H1 (cell line): Measurements from ENCODE around the gene C1RL. TPM values are rescaled to one million over a fixed set of nuclear protein-coding genes. Genes with fewer than 3 reads are reported as not detected.

Experiments used
- CTCF ChIA-PET: fragments of 300-600 bp; sonication (Branson Sonifier 250); formaldehyde crosslinking; loops from one replicate; lab custom pipeline; 2021; ENCODE audit not compliant: partially characterized antibody; lab: Charles Lee
- POLR2A ChIA-PET: fragments of 300-600 bp; sonication (Branson Sonifier 250); formaldehyde crosslinking; loops from one replicate; lab custom pipeline; 2021; ENCODE audit warnings: inconsistent platforms; ENCODE audit not compliant: partially characterized antibody; lab: Charles Lee
- DNase-seq, 2 experiments: peaks; one replicate each; pipeline versions ENCODE4 v3.0.0 to v3.0.0-alpha.2; 2010 to 2022; ENCODE audit warnings: low spot score in 2 of 2, low read depth in 1 of 2, mixed read lengths in 1 of 2
- FAIRE-seq: peaks from 2 replicates; lab custom pipeline; 2011; peaks lifted over from hg19 to GRCh38; lab: Jason Lieb, UNC
- H2AFZ ChIP-seq: 2 replicates; pipeline ENCODE4 v1.8.1; 2012; ENCODE audit warnings: low read length, inconsistent platforms
- H2AK5ac ChIP-seq: 2 replicates; pipeline ENCODE4 v1.6.1; 2013; ENCODE audit warnings: low read depth, low read length
- H2BK120ac ChIP-seq: replicated peaks from 2 replicates; pipeline ENCODE3; 2013; ENCODE audit warnings: low read depth, low read length, inconsistent platforms
- H2BK12ac ChIP-seq: 2 replicates; pipeline ENCODE4 v1.6.1; 2013; ENCODE audit warnings: low read depth, low read length
- H2BK15ac ChIP-seq: 2 replicates; pipeline ENCODE4 v1.6.1; 2013; ENCODE audit warnings: low read length
- H2BK20ac ChIP-seq: 2 replicates; pipeline ENCODE4 v1.6.1; 2013; ENCODE audit warnings: low read length
- H2BK5ac ChIP-seq: 2 replicates; pipeline ENCODE4 v1.6.1; 2013; ENCODE audit warnings: low read depth, low read length
- H3K14ac ChIP-seq: 2 replicates; pipeline ENCODE4 v1.6.1; 2013; ENCODE audit warnings: inconsistent platforms; ENCODE audit not compliant: insufficient read length
- H3K18ac ChIP-seq: 2 replicates; pipeline ENCODE4 v1.6.1; 2013; ENCODE audit warnings: low read length; ENCODE audit errors: extremely low read depth
- H3K23ac ChIP-seq: 2 replicates; pipeline ENCODE4 v1.6.1; 2013; ENCODE audit warnings: inconsistent platforms; ENCODE audit not compliant: insufficient read length
- H3K23me2 ChIP-seq: 2 replicates; pipeline ENCODE4 v1.6.1; 2013; ENCODE audit warnings: low read depth, low read length
- H3K27ac ChIP-seq: 2 replicates; pipeline ENCODE4 v1.6.1; 2011; ENCODE audit warnings: low read depth, low read length, inconsistent platforms
- H3K27me3 ChIP-seq, 4 experiments: replicated peaks in 1 of 4; 1 replicate in 1 of 4; 2 replicates in 3 of 4; pipeline versions ENCODE4 v1.6.1 to v1.8.1; 2011 to 2013; ENCODE audit warnings: low read length in 3 of 4, mild to moderate bottlenecking in 3 of 4, inconsistent platforms in 2 of 4, mixed read lengths in 2 of 4, moderate library complexity in 1 of 4; ENCODE audit not compliant: control insufficient read depth in 3 of 4, insufficient read depth in 3 of 4; ENCODE audit errors: extremely low read depth in 1 of 4
- H3K36me3 ChIP-seq, 4 experiments: 2 replicates each; pipeline versions ENCODE4 v1.6.1 to v1.8.1; 2011 to 2013; ENCODE audit warnings: mild to moderate bottlenecking in 4 of 4, low read length in 3 of 4, moderate library complexity in 2 of 4, control low read depth in 1 of 4, inconsistent platforms in 1 of 4; ENCODE audit not compliant: insufficient read depth in 4 of 4, control insufficient read depth in 2 of 4
- H3K4ac ChIP-seq: replicated peaks from 2 replicates; pipeline ENCODE3; 2013; ENCODE audit warnings: low read length, low read depth, mixed read lengths, inconsistent platforms; ENCODE audit not compliant: insufficient read length
- H3K4me1 ChIP-seq, 4 experiments: replicated peaks in 1 of 4; 1 replicate in 1 of 4; 2 replicates in 3 of 4; pipeline versions ENCODE4 v1.6.1 to v1.8.1; 2011 to 2013; ENCODE audit warnings: low read length in 3 of 4, inconsistent platforms in 2 of 4, mixed read lengths in 1 of 4; ENCODE audit not compliant: insufficient read depth in 4 of 4, control insufficient read depth in 3 of 4
- H3K4me2 ChIP-seq, 2 experiments: 2 replicates each; pipeline versions ENCODE4 v1.6.1 to v1.8.1; 2011 to 2013; ENCODE audit warnings: low read depth in 2 of 2, low read length in 2 of 2, control low read depth in 1 of 2, inconsistent platforms in 1 of 2, mild to moderate bottlenecking in 1 of 2; ENCODE audit not compliant: insufficient read depth in 1 of 2
- H3K4me3 ChIP-seq, 4 experiments: fragments of 200-600, 300-600 bp in 1 of 4; sonication (generic), shearing (Covaris generic), sonication (Bioruptor Twin) in 1 of 4; 2 replicates each; pipeline versions ENCODE4 v1.5.1 to v1.8.1; 2011 to 2016; ENCODE audit warnings: low read length in 4 of 4, low read depth in 3 of 4, control low read depth in 2 of 4, inconsistent platforms in 2 of 4, mild to moderate bottlenecking in 2 of 4, mixed read lengths in 1 of 4, moderate library complexity in 1 of 4; ENCODE audit not compliant: insufficient read depth in 2 of 4; ENCODE audit errors: extremely low read depth in 1 of 4
- H3K56ac ChIP-seq: replicated peaks from 2 replicates; pipeline ENCODE3; 2013; ENCODE audit warnings: low read depth, mild to moderate bottlenecking, mixed read lengths, low read length, inconsistent platforms; ENCODE audit not compliant: insufficient read length
- H3K79me1 ChIP-seq: 2 replicates; pipeline ENCODE4 v1.6.1; 2013; ENCODE audit warnings: low read depth, low read length, control low read depth
- H3K79me2 ChIP-seq, 2 experiments: 2 replicates each; pipeline versions ENCODE4 v1.6.1 to v1.8.1; 2012 to 2013; ENCODE audit warnings: low read length in 2 of 2, mild to moderate bottlenecking in 2 of 2, inconsistent platforms in 1 of 2; ENCODE audit not compliant: insufficient read depth in 2 of 2, control insufficient read depth in 1 of 2
- H3K9ac ChIP-seq, 4 experiments: replicated peaks in 1 of 4; 1 replicate in 1 of 4; 2 replicates in 3 of 4; pipeline versions ENCODE4 v1.6.1 to v1.8.1; 2011 to 2013; ENCODE audit warnings: low read depth in 3 of 4, low read length in 3 of 4, control low read depth in 2 of 4, mild to moderate bottlenecking in 2 of 4, moderate library complexity in 2 of 4, inconsistent platforms in 1 of 4; ENCODE audit errors: extremely low read depth in 1 of 4
- H3K9me3 ChIP-seq, 2 experiments: 2 replicates each; pipeline versions ENCODE4 v1.6.1 to v1.8.1; 2012 to 2013; ENCODE audit warnings: mild to moderate bottlenecking in 2 of 2, moderate library complexity in 2 of 2, control low read depth in 1 of 2, inconsistent platforms in 1 of 2, low read depth in 1 of 2, low read length in 1 of 2, mixed read lengths in 1 of 2; ENCODE audit not compliant: insufficient read depth in 2 of 2
- H4K20me1 ChIP-seq, 2 experiments: replicated peaks in 1 of 2; 2 replicates each; pipeline versions ENCODE3 to v1.8.1; 2011 to 2013; ENCODE audit warnings: inconsistent platforms in 2 of 2, low read length in 2 of 2, mild to moderate bottlenecking in 1 of 2; ENCODE audit not compliant: insufficient read depth in 2 of 2, control insufficient read depth in 1 of 2
- H4K5ac ChIP-seq: 2 replicates; pipeline ENCODE4 v1.6.1; 2013; ENCODE audit warnings: low read length, low read depth, mixed read lengths, inconsistent platforms; ENCODE audit not compliant: insufficient read length
- H4K8ac ChIP-seq: 2 replicates; pipeline ENCODE4 v1.8.0; 2013; ENCODE audit warnings: mild to moderate bottlenecking, moderate library complexity, low read length, inconsistent platforms; ENCODE audit not compliant: insufficient read depth; ENCODE audit errors: extremely low read depth
- H4K91ac ChIP-seq: replicated peaks from 2 replicates; pipeline ENCODE3; 2013; ENCODE audit warnings: low read length, mixed read lengths, inconsistent platforms; ENCODE audit not compliant: insufficient read length
- WGBS, 2 experiments: shearing (Covaris generic) in 1 of 2; methylation state at CpG; one replicate each; pipeline versions ENCODE4 v1.1.6 to v1.1.7; 2013 to 2015; ENCODE audit warnings: low lambda C conversion rate in 2 of 2, mixed read lengths in 2 of 2, inconsistent platforms in 1 of 2, low coverage in 1 of 2, missing lambda C conversion rate in 1 of 2; ENCODE audit not compliant: insufficient replicate concordance in 2 of 2, insufficient coverage in 1 of 2, insufficient read length in 1 of 2; ENCODE audit errors: extremely low coverage in 1 of 2, missing lambda C conversion rate in 1 of 2; 5-methylcytosine and 5-hydroxymethylcytosine counted together
- polyA plus RNA-seq, 7 experiments: library from polyadenylated mRNA; depleted of rRNA in 3 of 7; stranded (reverse) in 5 of 7; unstranded in 2 of 7; fragments of >200 nt in 5 of 7; fragments of 200-250 nt in 2 of 7; gene quantifications; 1 replicate in 5 of 7; 2 replicates in 1 of 7; 4 replicates in 1 of 7; pipeline versions ENCODE4 v1.2.1 to v1.2.3, GENCODE V29; 2011 to 2013; ENCODE audit warnings: missing spikeins in 2 of 7, mixed read lengths in 2 of 7
- total RNA-seq: library from RNA; stranded (reverse); fragmentation: NEBNext Ultra II Directional; extraction: Animal tissue kit (Norgen Biotek cat#: 25700); gene quantifications from 2 replicates; pipeline ENCODE4 v1.2.1, GENCODE V29; 2021

The C1RL gene
- total and polyA plus RNA-seq, 2 of the 8 experiments (the other 6 are each of a cell fraction or from before 2014, with no cell fraction given): 11.4 to 15.5 TPM

- ChIA-PET CTCF (interaction anchor here (1.9 to 2.4 kb wide), 3 partner anchors 22 to 150 kb away, joined by 7 to 16 read pairs (median 9); partner anchors contain the start of gene C1R), POLR2A (interaction anchor here (0.6 to 2.3 kb wide), 2 partner anchors 108 to 171 kb away, joined by 3 to 14 read pairs; partner anchors contain the start of genes C12orf57 and RNU7-1)
- FAIRE-seq: no peak
These were observed 5.8 kb upstream of the C1RL start for GRCh38 chr12:7114851-7115250.

More at GRCh38 chr12:7114851-7115250, 5.8 kb upstream of the C1RL start:
- Histone ChIP-seq H3K4me3 (no peak overlapping the region), H2BK5ac (no peak overlapping the region), H3K4me1 (no peaks in the 10 kb centered on the region), H3K36me3 (no peaks in the 10 kb centered on the region), H3K4ac (no peak overlapping the region), H3K79me2 (no peaks in the 10 kb centered on the region), H3K79me1 (no peaks in the 10 kb centered on the region), H2BK120ac (no peak overlapping the region), H2BK12ac (no peak overlapping the region), H2BK15ac (no peak overlapping the region), H3K4me2 (no peak overlapping the region), H4K91ac (no peak overlapping the region), H2BK20ac (no peak overlapping the region), H2AFZ (no peak overlapping the region), H3K56ac (no peak overlapping the region), H3K14ac (no peak overlapping the region), H3K23me2 (no peaks in the 10 kb centered on the region), H3K23ac (no peak overlapping the region), H2AK5ac (no peak overlapping the region), H4K8ac (no peak overlapping the region), H4K20me1 (peaks cover 0 to 1% of the 10 kb centered on the region in 2 experiments), H4K5ac (no peak overlapping the region), H3K9me3 (no peaks in the 10 kb centered on the region), H3K27me3 (no peaks in the 10 kb centered on the region), H3K27ac (no peak overlapping the region), H3K18ac (no peak overlapping the region), H3K9ac (no peak overlapping the region)
- 87% methylated on average over 6 of the region's 6 CpGs; no CpG with 5 or more reads in 1 of the 2 experiments for WGBS, 2 experiments
- DNase-seq: no peak
